Fibroblast of lung (primary cell): Measurements from ENCODE around the gene MST1R.

Source experiments
- EZH2 ChIP-seq: IDR thresholded peaks from 2 replicates; pipeline ENCODE4 v1.5.1; 2012; ENCODE audit warnings: low read length, control low read depth, mild to moderate bottlenecking; ENCODE audit errors: missing control alignments
- TF ChIP-seq, protein P1 (sequence below), 2 donors: IDR thresholded peaks in 1 of 2; conservative IDR thresholded peaks in 1 of 2; 1 replicate in 1 of 2; 2 replicates in 1 of 2; pipeline ENCODE4 v1.5.1; 2011 to 2012; ENCODE audit warnings: low read length in 2 of 2, control low read depth in 1 of 2, inconsistent platforms in 1 of 2, low read depth in 1 of 2, mild to moderate bottlenecking in 1 of 2

DNA sequence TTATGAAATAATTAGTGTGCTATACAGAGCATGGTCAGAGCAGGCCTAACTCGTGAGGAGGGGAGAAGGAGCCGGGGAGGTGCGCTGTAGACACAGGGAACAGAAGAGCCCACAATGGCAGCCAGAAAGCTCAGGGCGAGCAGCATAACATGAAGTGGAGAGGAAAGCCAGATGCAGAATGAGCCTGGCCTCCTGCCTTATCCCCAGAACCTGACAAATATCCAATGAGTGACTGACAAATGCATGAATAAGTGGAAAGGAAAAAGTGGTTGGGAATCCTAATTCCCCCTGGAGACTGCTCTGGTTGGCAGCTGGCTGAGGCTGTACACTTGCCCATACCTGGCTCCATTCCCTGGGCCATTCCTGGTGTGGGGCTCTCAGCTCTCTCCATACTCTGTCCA lies 9.2 kb upstream of the MST1R start:
- TF ChIP-seq, protein P1, sequence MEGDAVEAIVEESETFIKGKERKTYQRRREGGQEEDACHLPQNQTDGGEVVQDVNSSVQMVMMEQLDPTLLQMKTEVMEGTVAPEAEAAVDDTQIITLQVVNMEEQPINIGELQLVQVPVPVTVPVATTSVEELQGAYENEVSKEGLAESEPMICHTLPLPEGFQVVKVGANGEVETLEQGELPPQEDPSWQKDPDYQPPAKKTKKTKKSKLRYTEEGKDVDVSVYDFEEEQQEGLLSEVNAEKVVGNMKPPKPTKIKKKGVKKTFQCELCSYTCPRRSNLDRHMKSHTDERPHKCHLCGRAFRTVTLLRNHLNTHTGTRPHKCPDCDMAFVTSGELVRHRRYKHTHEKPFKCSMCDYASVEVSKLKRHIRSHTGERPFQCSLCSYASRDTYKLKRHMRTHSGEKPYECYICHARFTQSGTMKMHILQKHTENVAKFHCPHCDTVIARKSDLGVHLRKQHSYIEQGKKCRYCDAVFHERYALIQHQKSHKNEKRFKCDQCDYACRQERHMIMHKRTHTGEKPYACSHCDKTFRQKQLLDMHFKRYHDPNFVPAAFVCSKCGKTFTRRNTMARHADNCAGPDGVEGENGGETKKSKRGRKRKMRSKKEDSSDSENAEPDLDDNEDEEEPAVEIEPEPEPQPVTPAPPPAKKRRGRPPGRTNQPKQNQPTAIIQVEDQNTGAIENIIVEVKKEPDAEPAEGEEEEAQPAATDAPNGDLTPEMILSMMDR (conservative IDR thresholded peaks at IDR 0.05 in 1 of 2, IDR thresholded peaks at IDR 0.05 in 1 of 2; ENCODE audit: low read depth in 1 of 2, low read length in 2 of 2) = no peak
- TF ChIP-seq EZH2 = no peak
